K562 (cell line): ENCODE results near the gene FCGBP. TPM values are rescaled to one million over a fixed set of nuclear protein-coding genes. Genes with fewer than 3 reads are reported as not detected.
"Not testable (repeated sequence)": the region's sequence is repeated elsewhere in the genome, so short reads cannot be mapped to it uniquely, and the experiment has no call there.

Source experiments
- ATAC-seq: fragments of 200-7000 bp; cut with Tn5 transposase; 3 replicates; pipeline ENCODE4 v1.9.1; 2020; ENCODE audit warnings: moderate library complexity
- BruUV-seq: library from RNA; stranded (reverse); fragments of 400-500 nt; replicated peaks from 2 replicates; lab custom pipeline; 2021; lab: Mats Ljungman, UMichigan
- CTCF ChIA-PET: fragments of 300-600 bp; formaldehyde crosslinking; extraction: SDS; loops from one replicate; lab custom pipeline; 2021; ENCODE audit warnings: low intra/inter-chr PET ratio; lab: Yijun Ruan, JAX
- POLR2A ChIA-PET: fragments of 300-600, 350-650 bp; sonication (Branson Sonifier 250); formaldehyde crosslinking; extraction: SDS; loops from one replicate; lab custom pipeline; 2021; ENCODE audit warnings: antibody characterized with exemption, inconsistent platforms; lab: Yijun Ruan, JAX
- DNase-seq, 4 experiments: peaks; one replicate each; pipeline versions ENCODE4 v3.0.0 to v3.0.0-alpha.2; 2011 to 2018; ENCODE audit warnings: low spot score in 3 of 4, mixed read lengths in 3 of 4; ENCODE audit errors: extremely low read depth in 1 of 4
- FAIRE-seq: peaks from 2 replicates; lab custom pipeline; 2011; peaks lifted over from hg19 to GRCh38; lab: Jason Lieb, UNC
- H2AFZ ChIP-seq: 2 replicates; pipeline ENCODE4 v1.6.0; 2011; ENCODE audit warnings: low read depth, low read length, control low read depth, inconsistent platforms
- H3K27ac ChIP-seq: fragments of 200-600 bp; 3 replicates; pipeline ENCODE4 v1.8.0; 2011; ENCODE audit warnings: low read depth, mild to moderate bottlenecking, control low read depth, inconsistent platforms, low read length, moderate library complexity, mixed read lengths; ENCODE audit errors: extremely low read depth
- H3K27me3 ChIP-seq, 2 experiments: fragments of 300-600 bp in 1 of 2; 2 replicates in 1 of 2; 3 replicates in 1 of 2; pipeline versions ENCODE4 v1.6.0 to v1.8.0; 2011; ENCODE audit warnings: inconsistent platforms in 2 of 2, low read length in 2 of 2, mild to moderate bottlenecking in 1 of 2, mixed read lengths in 1 of 2, moderate library complexity in 1 of 2; ENCODE audit not compliant: control insufficient read depth in 2 of 2, insufficient read depth in 2 of 2
- H3K36me3 ChIP-seq: fragments of 300-600 bp; 3 replicates; pipeline ENCODE4 v1.8.0; 2011; ENCODE audit warnings: mild to moderate bottlenecking, low read length, inconsistent platforms; ENCODE audit not compliant: control insufficient read depth, insufficient read depth
- H3K4me1 ChIP-seq, 2 experiments: fragments of 200-600 bp in 1 of 2; replicated peaks in 1 of 2; 2 replicates in 1 of 2; 3 replicates in 1 of 2; pipeline versions ENCODE4 v1.5.1 to v1.8.0; 2011; ENCODE audit warnings: inconsistent platforms in 2 of 2, low read length in 2 of 2, mild to moderate bottlenecking in 1 of 2, mixed read lengths in 1 of 2, moderate library complexity in 1 of 2; ENCODE audit not compliant: control insufficient read depth in 2 of 2, insufficient read depth in 2 of 2
- H3K4me2 ChIP-seq: 2 replicates; pipeline ENCODE4 v1.6.1; 2011; ENCODE audit warnings: low read length, control low read depth, inconsistent platforms, mixed read lengths; ENCODE audit not compliant: insufficient read depth
- H3K4me3 ChIP-seq: fragments of 200-600 bp; sonication (generic), shearing (Covaris generic); 2 replicates; pipeline ENCODE4 v1.5.1; 2016; ENCODE audit warnings: control low read depth, inconsistent platforms
- H3K79me2 ChIP-seq: fragments of 200-600 bp; 3 replicates; pipeline ENCODE4 v1.8.0; 2011; ENCODE audit warnings: low read length, inconsistent platforms; ENCODE audit not compliant: control insufficient read depth, insufficient read depth
- H3K9ac ChIP-seq, 2 experiments: 2 replicates each; pipeline versions ENCODE4 v1.6.0 to v1.6.1; 2011; ENCODE audit warnings: low read depth in 2 of 2, low read length in 2 of 2, control low read depth in 1 of 2, inconsistent platforms in 1 of 2, mild to moderate bottlenecking in 1 of 2, mixed read lengths in 1 of 2; ENCODE audit not compliant: insufficient read depth in 1 of 2
- H3K9me1 ChIP-seq: one replicate; pipeline ENCODE4 v1.6.0; 2011; ENCODE audit warnings: inconsistent platforms, mild to moderate bottlenecking, low read length, moderate library complexity; ENCODE audit not compliant: control insufficient read depth, insufficient read depth
- H3K9me3 ChIP-seq: replicated peaks from 2 replicates; pipeline ENCODE4 v1.5.1; 2011; ENCODE audit warnings: low read depth, low read length, inconsistent platforms; ENCODE audit not compliant: control insufficient read depth, insufficient read depth
- H4K20me1 ChIP-seq: replicated peaks from 2 replicates; pipeline ENCODE4 v1.6.1; 2011; ENCODE audit warnings: low read length, inconsistent platforms, mixed read lengths; ENCODE audit not compliant: control insufficient read depth, insufficient read depth
- WGBS: fragments of 100-300 bp; shearing (Covaris generic); methylation state at CpG from one replicate; pipeline ENCODE4 v1.1.6; 2016; ENCODE audit warnings: low coverage, mixed read lengths; ENCODE audit not compliant: insufficient coverage; ENCODE audit errors: missing lambda C conversion rate; 5-methylcytosine and 5-hydroxymethylcytosine counted together
- in situ Hi-C: fragments of 300-500 bp; cut with MboI; formaldehyde crosslinking; loops from 4 replicates; pipeline ENCODE4 v1.15.0; 2018; ENCODE audit warnings: inconsistent platforms, mixed read lengths
- intact Hi-C: fragments of 100-400 bp; cut with micrococcal nuclease; formaldehyde crosslinking; loops from 2 replicates; pipeline ENCODE4 v1.14.2; 2022
- polyA plus RNA-seq, 8 experiments: library from polyadenylated mRNA; depleted of rRNA in 4 of 8; stranded (reverse) in 5 of 8; unstranded in 3 of 8; fragments of >200 nt; fragmentation: Nextera tagmentation in 2 of 8; fragmentation: Illumina TruSeq in 1 of 8; extraction: Ambion mirVana in 2 of 8; extraction: Trizol in 1 of 8; gene quantifications; 2 replicates each; pipeline versions ENCODE4 v1.2.1 to v1.2.3, GENCODE V29; 2011 to 2014; ENCODE audit warnings: inconsistent platforms in 1 of 8, missing spikeins in 1 of 8
- total RNA-seq, 7 experiments: library from RNA; depleted of rRNA in 6 of 7; stranded (reverse); fragments of >200 nt in 6 of 7; fragmentation: Illumina TruSeq in 2 of 7; extraction: Trizol in 2 of 7; gene quantifications; 2 replicates each; pipeline versions ENCODE4 v1.2.1 to v1.2.3, GENCODE V29; 2011 to 2021; ENCODE audit warnings: low replicate concordance in 1 of 7

FCGBP gene
- total and polyA plus RNA-seq, 9 of the 15 experiments (the other 6 are each of a cell fraction or from before 2014, with no cell fraction given) = 0.01 to 1.5 (median 0.13) TPM; not detected in 4

GRCh38 chr19:39958942-39959341 is 24.5 kb upstream of the FCGBP start:
- H3K9ac ChIP-seq, ATAC-seq, H3K9me3 ChIP-seq, BruUV-seq, intact Hi-C loops, in situ Hi-C loops, POLR2A ChIA-PET, H3K27me3 ChIP-seq, CTCF ChIA-PET, FAIRE-seq, H3K27ac ChIP-seq, DNase-seq, H3K4me3 ChIP-seq, H3K4me2 ChIP-seq, H4K20me1 ChIP-seq, H3K4me1 ChIP-seq, H3K36me3 ChIP-seq, H3K9me1 ChIP-seq, H2AFZ ChIP-seq, H3K79me2 ChIP-seq: not testable (repeated sequence)
- WGBS = 38% methylated on average over 3 of the region's 3 CpGs

- H4K20me1 ChIP-seq, H3K36me3 ChIP-seq, ATAC-seq, FAIRE-seq, H3K27ac ChIP-seq, POLR2A ChIA-PET, H3K4me3 ChIP-seq, CTCF ChIA-PET, in situ Hi-C loops, BruUV-seq, intact Hi-C loops, H3K9me3 ChIP-seq, H2AFZ ChIP-seq, H3K4me1 ChIP-seq, H3K79me2 ChIP-seq, DNase-seq, H3K27me3 ChIP-seq, H3K9ac ChIP-seq, H3K9me1 ChIP-seq, H3K4me2 ChIP-seq: not testable (repeated sequence)
- WGBS = 29% methylated on average over 5 of the region's 5 CpGs
Observed at GRCh38 chr19:39957886-39958285, 23.5 kb upstream of the FCGBP start.
